ENCODE measurements around the gene GREM2.

The GREM2 gene

DNA sequence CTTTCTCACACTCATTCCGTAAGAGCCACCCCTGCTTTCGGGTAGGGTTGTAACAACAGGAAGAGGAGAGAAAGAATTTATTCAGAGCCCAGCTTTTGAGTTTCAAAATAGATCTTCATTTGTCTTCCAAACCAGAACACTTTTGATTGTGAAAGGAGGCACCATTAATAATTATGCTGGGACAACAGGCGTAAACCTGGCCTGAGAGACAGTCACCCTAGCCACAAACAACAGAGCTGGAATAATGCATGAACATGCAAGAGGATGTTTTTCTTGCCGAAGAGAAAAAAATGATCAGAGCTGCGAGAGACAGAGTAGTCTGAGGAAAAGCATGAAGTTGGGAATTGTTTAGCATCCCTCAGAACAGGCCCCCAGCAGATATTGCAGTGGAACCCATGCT lies 18.5 kb upstream of the GREM2 start:
- no peaks in the 10 kb centered on the region for H3K36me3 ChIP-seq (replicated peaks; ENCODE audit: insufficient read depth, low read length)

DNA sequence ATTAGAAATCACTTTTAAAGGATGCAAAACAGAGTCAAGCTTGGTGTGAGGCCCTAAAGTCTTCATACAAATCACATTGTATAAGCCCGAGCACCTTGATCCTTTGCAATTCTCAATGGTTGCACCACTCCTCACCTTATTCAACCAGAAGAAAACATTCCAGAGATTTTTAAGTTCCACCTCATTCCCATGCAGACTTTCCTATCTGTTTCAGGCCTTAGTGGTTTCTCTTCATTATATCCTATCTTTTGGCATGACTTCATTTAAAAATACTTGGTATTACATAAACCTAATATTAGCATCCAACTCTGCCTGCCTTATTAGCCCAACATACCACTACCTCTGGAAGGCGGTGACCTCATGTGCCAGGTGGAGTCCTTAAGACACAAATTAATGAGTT lies 9.3 kb upstream of the GREM2 start:
- H3K4me2 ChIP-seq (ENCODE audit: low read depth, low read length): no peak overlapping the region
- no peak overlapping the region for H2AFZ ChIP-seq (ENCODE audit: low read length)
- H3K9ac ChIP-seq (ENCODE audit: low read length): no peak overlapping the region
- H3K36me3 ChIP-seq (replicated peaks; ENCODE audit: insufficient read depth, low read length): no peaks in the 10 kb centered on the region
- H3F3A ChIP-seq (ENCODE audit: insufficient read depth, low read length): no peaks in the 10 kb centered on the region
- no peaks in the 10 kb centered on the region for H4K20me1 ChIP-seq (ENCODE audit: insufficient read depth, low read length)
- no peaks in the 10 kb centered on the region for H3K27me3 ChIP-seq (replicated peaks; ENCODE audit: insufficient read depth, low read length)
- no peak for DNase-seq
- H3K79me2 ChIP-seq (ENCODE audit: low read length): no peaks in the 10 kb centered on the region
- no peaks in the 10 kb centered on the region for H3K4me1 ChIP-seq (ENCODE audit: low read length)
- no peak overlapping the region for H3K27ac ChIP-seq (ENCODE audit: low read length)
- no peaks in the 10 kb centered on the region for H3K9me2 ChIP-seq (replicated peaks; ENCODE audit: insufficient read depth, low read length)
- TF ChIP-seq EZH2 (optimal IDR thresholded peaks at IDR 0.05; ENCODE audit: low read depth, low read length) (no peak), EZH2phosphoT487 (IDR thresholded peaks at IDR 0.05; ENCODE audit: low read length) (no peak)
- TF ChIP-seq, protein P1, sequence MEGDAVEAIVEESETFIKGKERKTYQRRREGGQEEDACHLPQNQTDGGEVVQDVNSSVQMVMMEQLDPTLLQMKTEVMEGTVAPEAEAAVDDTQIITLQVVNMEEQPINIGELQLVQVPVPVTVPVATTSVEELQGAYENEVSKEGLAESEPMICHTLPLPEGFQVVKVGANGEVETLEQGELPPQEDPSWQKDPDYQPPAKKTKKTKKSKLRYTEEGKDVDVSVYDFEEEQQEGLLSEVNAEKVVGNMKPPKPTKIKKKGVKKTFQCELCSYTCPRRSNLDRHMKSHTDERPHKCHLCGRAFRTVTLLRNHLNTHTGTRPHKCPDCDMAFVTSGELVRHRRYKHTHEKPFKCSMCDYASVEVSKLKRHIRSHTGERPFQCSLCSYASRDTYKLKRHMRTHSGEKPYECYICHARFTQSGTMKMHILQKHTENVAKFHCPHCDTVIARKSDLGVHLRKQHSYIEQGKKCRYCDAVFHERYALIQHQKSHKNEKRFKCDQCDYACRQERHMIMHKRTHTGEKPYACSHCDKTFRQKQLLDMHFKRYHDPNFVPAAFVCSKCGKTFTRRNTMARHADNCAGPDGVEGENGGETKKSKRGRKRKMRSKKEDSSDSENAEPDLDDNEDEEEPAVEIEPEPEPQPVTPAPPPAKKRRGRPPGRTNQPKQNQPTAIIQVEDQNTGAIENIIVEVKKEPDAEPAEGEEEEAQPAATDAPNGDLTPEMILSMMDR (IDR thresholded peaks at IDR 0.05; ENCODE audit: low read length): no peak
- no peak overlapping the region for H3K4me3 ChIP-seq (ENCODE audit: low read length)
- H3K9me3 ChIP-seq (replicated peaks; ENCODE audit: insufficient read depth, low read length): no peaks in the 10 kb centered on the region

More for the DNA sequence above, 18.5 kb upstream of the GREM2 start:
- Histone ChIP-seq H3K4me2 (ENCODE audit: low read depth, low read length) (no peak overlapping the region), H3K27me3 (replicated peaks; ENCODE audit: insufficient read depth, low read length) (no peaks in the 10 kb centered on the region), H3K4me1 (ENCODE audit: low read length) (no peaks in the 10 kb centered on the region), H3K9me2 (replicated peaks; ENCODE audit: insufficient read depth, low read length) (no peaks in the 10 kb centered on the region), H4K20me1 (ENCODE audit: insufficient read depth, low read length) (no peaks in the 10 kb centered on the region), H2AFZ (ENCODE audit: low read length) (no peak overlapping the region), H3F3A (ENCODE audit: insufficient read depth, low read length) (no peaks in the 10 kb centered on the region), H3K9me3 (replicated peaks; ENCODE audit: insufficient read depth, low read length) (no peaks in the 10 kb centered on the region), H3K27ac (ENCODE audit: low read length) (no peak overlapping the region), H3K9ac (ENCODE audit: low read length) (no peak overlapping the region), H3K79me2 (ENCODE audit: low read length) (no peaks in the 10 kb centered on the region), H3K4me3 (ENCODE audit: low read length) (no peak overlapping the region)
- DNase-seq: no peak
- TF ChIP-seq EZH2phosphoT487 (IDR thresholded peaks at IDR 0.05; ENCODE audit: low read length): no peak
- TF ChIP-seq EZH2 (optimal IDR thresholded peaks at IDR 0.05; ENCODE audit: low read depth, low read length): no peak
- TF ChIP-seq, protein P1 (IDR thresholded peaks at IDR 0.05; ENCODE audit: low read length): no peak

DNA sequence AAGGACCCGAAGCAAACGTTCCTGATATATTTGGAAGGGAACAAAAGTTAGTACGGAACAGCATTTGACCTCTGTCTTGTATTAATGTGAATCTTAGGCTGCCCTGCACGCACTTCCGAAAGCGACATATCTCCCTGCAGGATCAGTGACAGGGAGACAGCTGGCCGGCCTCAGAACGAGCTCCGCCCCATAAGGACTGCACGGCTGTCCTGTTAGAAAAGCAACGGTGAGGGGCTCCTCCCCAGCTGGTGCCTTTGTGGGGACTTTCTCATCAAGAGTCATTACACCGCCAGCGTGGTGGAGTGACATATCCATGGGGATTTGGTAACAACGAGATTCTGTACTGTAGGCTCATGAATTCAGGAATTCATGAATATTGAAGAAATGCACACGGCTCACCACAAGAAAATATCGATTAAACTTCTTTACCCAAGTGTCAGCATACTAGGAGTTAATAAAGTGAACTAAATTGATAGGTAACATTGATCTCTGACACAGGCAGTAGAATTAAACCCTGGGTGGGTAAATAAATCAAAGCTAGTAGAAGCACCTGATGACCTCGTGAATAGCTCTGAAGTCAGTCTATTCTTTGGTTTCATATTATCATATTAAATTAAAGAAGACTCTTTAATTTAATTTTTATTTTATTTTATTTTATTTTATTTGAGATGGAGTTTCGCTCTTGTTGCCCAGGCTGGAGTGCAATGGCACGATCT lies 8.1 kb upstream of the GREM2 start:
- DNase-seq: no peak

More for the DNA sequence above, 8.1 kb upstream of the GREM2 start:
- Histone ChIP-seq H3K4me2 (ENCODE audit: low read depth, low read length) (no peak overlapping the region), H3K27ac (ENCODE audit: low read length) (no peak overlapping the region), H3K36me3 (replicated peaks; ENCODE audit: insufficient read depth, low read length) (no peaks in the 10 kb centered on the region), H3K9ac (ENCODE audit: low read length) (no peak overlapping the region), H3K9me3 (replicated peaks; ENCODE audit: insufficient read depth, low read length) (no peaks in the 10 kb centered on the region), H3K27me3 (replicated peaks; ENCODE audit: insufficient read depth, low read length) (no peaks in the 10 kb centered on the region), H3K79me2 (ENCODE audit: low read length) (no peaks in the 10 kb centered on the region), H4K20me1 (ENCODE audit: insufficient read depth, low read length) (no peaks in the 10 kb centered on the region), H3K9me2 (replicated peaks; ENCODE audit: insufficient read depth, low read length) (no peaks in the 10 kb centered on the region), H3K4me3 (ENCODE audit: low read length) (no peak overlapping the region), H2AFZ (ENCODE audit: low read length) (no peak overlapping the region), H3K4me1 (ENCODE audit: low read length) (no peaks in the 10 kb centered on the region), H3F3A (ENCODE audit: insufficient read depth, low read length) (no peaks in the 10 kb centered on the region)
- TF ChIP-seq, protein P1 (IDR thresholded peaks at IDR 0.05; ENCODE audit: low read length): no peak
- no peak for TF ChIP-seq EZH2phosphoT487 (IDR thresholded peaks at IDR 0.05; ENCODE audit: low read length)
- TF ChIP-seq EZH2 (optimal IDR thresholded peaks at IDR 0.05; ENCODE audit: low read depth, low read length): no peak

All from MM.1S (cell line).